GM12878 (cell line): ENCODE results near the gene ANKMY1. TPM values are rescaled to one million over a fixed set of nuclear protein-coding genes. Genes with fewer than 3 reads are reported as not detected.

Experiments
- ATAC-seq: fragments of 200-7000 bp; cut with Tn5 transposase; 3 replicates; pipeline ENCODE4 v1.9.1; 2020; ENCODE audit warnings: mild to moderate bottlenecking, moderate library complexity
- BruUV-seq: library from RNA; stranded (reverse); fragments of 400-500 nt; replicated peaks from 2 replicates; lab custom pipeline; 2021; lab: Mats Ljungman, UMichigan
- CTCF ChIA-PET: fragments of 300-600 bp; sonication (Branson Sonifier 250); formaldehyde crosslinking; extraction: SDS; loops from one replicate; lab custom pipeline; 2021; ENCODE audit warnings: inconsistent platforms; lab: Yijun Ruan, JAX
- POLR2A ChIA-PET: fragments of 350-600 bp; formaldehyde crosslinking; extraction: SDS; loops from one replicate; lab custom pipeline; 2021; ENCODE audit warnings: inconsistent platforms; lab: Charles Lee
- RAD21 ChIA-PET: fragments of 300-600 bp; sonication (Branson Sonifier 250); formaldehyde crosslinking; loops from one replicate; lab custom pipeline; 2023; ENCODE audit warnings: antibody characterized with exemption; ENCODE audit not compliant: unreplicated experiment; lab: Charles Lee
- SMC1A ChIA-PET: fragments of 300-600 bp; sonication (Branson Sonifier 250); formaldehyde crosslinking; loops from one replicate; lab custom pipeline; 2023; ENCODE audit not compliant: unreplicated experiment, uncharacterized antibody; lab: Charles Lee
- DNase-seq: peaks from one replicate; pipeline ENCODE4 v3.0.0-alpha.2; 2011; ENCODE audit warnings: low read depth, low spot score
- FAIRE-seq: peaks from 3 replicates; lab custom pipeline; 2011; peaks lifted over from hg19 to GRCh38; lab: Jason Lieb, UNC
- H2AFZ ChIP-seq: 2 replicates; pipeline ENCODE4 v1.6.0; 2011; ENCODE audit warnings: low read depth, low read length, control low read depth; ENCODE audit not compliant: control insufficient read depth
- H3K27ac ChIP-seq: 2 replicates; pipeline ENCODE4 v1.5.1; 2011; ENCODE audit warnings: control low read depth; ENCODE audit not compliant: control insufficient read depth, insufficient read depth
- H3K27me3 ChIP-seq, 2 experiments: replicated peaks in 1 of 2; 2 replicates each; pipeline versions ENCODE4 v1.6.0 to v1.6.1; 2011; ENCODE audit warnings: low read length in 1 of 2; ENCODE audit not compliant: control insufficient read depth in 2 of 2, insufficient read depth in 2 of 2
- H3K36me3 ChIP-seq, 2 experiments: 2 replicates each; pipeline ENCODE4 v1.5.1; 2011; ENCODE audit warnings: low read length in 1 of 2; ENCODE audit not compliant: control insufficient read depth in 2 of 2, insufficient read depth in 2 of 2
- H3K4me1 ChIP-seq: 2 replicates; pipeline ENCODE4 v1.6.1; 2011; ENCODE audit warnings: mild to moderate bottlenecking, low read length, moderate library complexity, mixed read lengths; ENCODE audit not compliant: control insufficient read depth, insufficient read depth
- H3K4me2 ChIP-seq: 2 replicates; pipeline ENCODE4 v1.6.0; 2011; ENCODE audit warnings: control low read depth; ENCODE audit not compliant: control insufficient read depth, insufficient read depth
- H3K4me3 ChIP-seq: fragments of 200-600 bp; sonication (generic); 2 replicates; pipeline ENCODE4 v1.5.1; 2016
- H3K79me2 ChIP-seq: 2 replicates; pipeline ENCODE4 v1.6.0; 2011; ENCODE audit warnings: low read length; ENCODE audit not compliant: control insufficient read depth, insufficient read depth
- H3K9ac ChIP-seq: 2 replicates; pipeline ENCODE4 v1.8.0; 2011; ENCODE audit warnings: low read length, control low read depth, mixed read lengths; ENCODE audit not compliant: control insufficient read depth, insufficient read depth
- H3K9me3 ChIP-seq: replicated peaks from 3 replicates; pipeline ENCODE4 v1.5.1; 2011; ENCODE audit warnings: mild to moderate bottlenecking, low read length; ENCODE audit not compliant: control insufficient read depth, insufficient read depth
- H4K20me1 ChIP-seq: 2 replicates; pipeline ENCODE4 v1.6.0; 2011; ENCODE audit not compliant: control insufficient read depth, insufficient read depth
- CEBPZ ChIP-seq: fragments of 150-350 bp; IDR thresholded peaks from 2 replicates; pipeline ENCODE4 v1.6.1; 2016; ENCODE audit warnings: low read depth, low read length
- CHD1 ChIP-seq: IDR thresholded peaks from 2 replicates; pipeline ENCODE4 v1.6.1; 2012; ENCODE audit warnings: low read depth, low read length, improper control_type of control experiment
- EZH2 ChIP-seq: IDR thresholded peaks from 2 replicates; pipeline ENCODE4 v1.6.1; 2012; ENCODE audit warnings: low read depth, mild to moderate bottlenecking, control low read depth, inconsistent platforms, low read length, borderline replicate concordance; ENCODE audit not compliant: control insufficient read depth
- HCFC1 ChIP-seq: fragments of 150-350 bp; IDR thresholded peaks from 2 replicates; pipeline ENCODE4 v1.6.1; 2014; ENCODE audit warnings: low read length
- MYC ChIP-seq: IDR thresholded peaks from 2 replicates; pipeline ENCODE4 v1.6.1; 2011; ENCODE audit warnings: mild to moderate bottlenecking, low read length, moderate library complexity, inconsistent platforms; ENCODE audit not compliant: insufficient read depth, insufficient replicate concordance, insufficient read length, severe bottlenecking
- SIX5 ChIP-seq: IDR thresholded peaks from 2 replicates; pipeline ENCODE4 v1.6.1; 2011; ENCODE audit warnings: mild to moderate bottlenecking, low read depth, low read length, moderate library complexity; ENCODE audit not compliant: severe bottlenecking
- STAT3 ChIP-seq: IDR thresholded peaks from 2 replicates; pipeline ENCODE4 v1.6.1; 2011; ENCODE audit warnings: low read depth, low read length, improper control_type of control experiment
- WGBS: methylation state at CpG from one replicate; pipeline ENCODE4 v1.1.6; 2016; ENCODE audit warnings: low lambda C conversion rate; ENCODE audit not compliant: insufficient replicate concordance, insufficient coverage; ENCODE audit errors: missing lambda C conversion rate; 5-methylcytosine and 5-hydroxymethylcytosine counted together
- in situ Hi-C: fragments of 300-500 bp; cut with MboI; formaldehyde crosslinking; loops from 9 replicates; pipeline ENCODE4 v1.14.3; 2018; ENCODE audit warnings: mixed read lengths
- intact Hi-C: fragments of 100-400 bp; cut with micrococcal nuclease; formaldehyde crosslinking; loops from one replicate; pipeline ENCODE4 v1.14.2; 2022; ENCODE audit not compliant: unreplicated experiment
- polyA plus RNA-seq, 11 experiments: library from polyadenylated mRNA; depleted of rRNA in 4 of 11; unstranded in 6 of 11; stranded (reverse) in 5 of 11; fragments of >200 nt; fragmentation: Nextera tagmentation in 4 of 11; fragmentation: Illumina TruSeq in 1 of 11; extraction: Ambion mirVana in 4 of 11; extraction: Trizol in 1 of 11; gene quantifications; 1 replicate in 1 of 11; 2 replicates in 10 of 11; pipeline versions ENCODE4 v1.2.1 to v1.2.3, GENCODE V29; 2011 to 2016; ENCODE audit warnings: inconsistent platforms in 2 of 11, missing spikeins in 2 of 11, low read depth in 1 of 11
- total RNA-seq, 4 experiments: library from RNA; depleted of rRNA in 3 of 4; stranded (reverse); fragments of >200 nt in 3 of 4; fragmentation: Illumina TruSeq in 1 of 4; extraction: Trizol in 1 of 4; gene quantifications; 2 replicates each; pipeline versions ENCODE4 v1.2.1 to v1.2.3, GENCODE V29; 2013 to 2021

Gene ANKMY1
- total and polyA plus RNA-seq, 10 of the 15 experiments (the other 5 are each of a cell fraction or from before 2014, with no cell fraction given), result 1.1 to 15.3 (median 11.1) TPM

GRCh38 chr2:240467149-240467642 lies 90.6 kb downstream of the ANKMY1 start:
- Histone ChIP-seq H3K4me2 (no peak overlapping the region), H3K27ac (no peak overlapping the region), H2AFZ (no peak overlapping the region), H3K79me2 (no peaks in the 10 kb centered on the region)
- no peak for DNase-seq
- TF ChIP-seq CEBPZ (no peak), CHD1 (no peak), SIX5 (no peak), EZH2 (no peak), MYC (no peak), HCFC1 (no peak), STAT3 (no peak)
- TF ChIP-seq, all 136 proteins: peak for 0
- Histone ChIP-seq H3K4me3 (no peak overlapping the region), H3K9ac (no peak overlapping the region), H3K27me3 (no peaks in the 10 kb centered on the region), H3K36me3 (no peaks in the 10 kb centered on the region), H4K20me1 (no peaks in the 10 kb centered on the region), H3K9me3 (peaks cover 3% of the 10 kb centered on the region; the same call in 1 of the 3 replicates), H3K4me1 (peaks cover 6% of the 10 kb centered on the region)
- WGBS, result 48% methylated on average over 12 of the region's 12 CpGs
- ChIA-PET POLR2A (no interaction called here), RAD21 (no interaction called here), CTCF (no interaction called here), SMC1A (no interaction called here)
- no peak for FAIRE-seq
- no peak for ATAC-seq
- no TSS peak for BruUV-seq
- in situ Hi-C loops (no loop called here), intact Hi-C loops (no loop called here)
